Endodermal cell (in vitro differentiated cells): Measurements from ENCODE around the gene AUTS2. TPM values are rescaled to one million over a fixed set of nuclear protein-coding genes. Genes with fewer than 3 reads are reported as not detected.

ENCODE experiments used
- DNase-seq: peaks from one replicate; pipeline ENCODE4 v3.0.0-alpha.2; 2017
- H3K27ac ChIP-seq: 2 replicates; pipeline ENCODE4 v1.5.1; 2013; ENCODE audit warnings: mild to moderate bottlenecking, low read depth, low read length, moderate library complexity
- H3K27me3 ChIP-seq: 2 replicates; pipeline ENCODE4 v1.6.1; 2013; ENCODE audit warnings: mild to moderate bottlenecking, low read length, moderate library complexity; ENCODE audit not compliant: insufficient read depth, control insufficient read depth, poor library complexity, severe bottlenecking
- H3K36me3 ChIP-seq: 2 replicates; pipeline ENCODE4 v1.7.0; 2013; ENCODE audit warnings: mild to moderate bottlenecking, low read length, moderate library complexity; ENCODE audit not compliant: control insufficient read depth, insufficient read depth
- H3K4me1 ChIP-seq: one replicate; pipeline ENCODE4 v1.7.0; 2013; ENCODE audit warnings: low read length; ENCODE audit not compliant: control insufficient read depth, insufficient read depth
- H3K4me3 ChIP-seq: 2 replicates; pipeline ENCODE4 v1.5.1; 2013; ENCODE audit warnings: mild to moderate bottlenecking, low read length, moderate library complexity
- H3K9ac ChIP-seq: 2 replicates; pipeline ENCODE4 v1.6.1; 2013; ENCODE audit warnings: mild to moderate bottlenecking, low read length, moderate library complexity; ENCODE audit not compliant: poor library complexity, severe bottlenecking; ENCODE audit errors: extremely low read depth
- H3K9me3 ChIP-seq: 2 replicates; pipeline ENCODE4 v1.6.1; 2013; ENCODE audit warnings: mild to moderate bottlenecking, low read length, moderate library complexity; ENCODE audit not compliant: control insufficient read depth
- H3K27ac Mint-ChIP-seq: 2 replicates; pipeline ENCODE4 v1.8.0; 2020; ENCODE audit warnings: mixed read lengths
- H3K27me3 Mint-ChIP-seq: 2 replicates; pipeline ENCODE4 v1.8.0; 2021; ENCODE audit warnings: mild to moderate bottlenecking, mixed read lengths; ENCODE audit not compliant: insufficient read depth
- H3K36me3 Mint-ChIP-seq: 2 replicates; pipeline ENCODE4 v1.8.0; 2020; ENCODE audit warnings: low read depth, mixed read lengths
- H3K4me1 Mint-ChIP-seq: 2 replicates; pipeline ENCODE4 v1.8.0; 2020; ENCODE audit warnings: mixed read lengths
- H3K4me3 Mint-ChIP-seq: 2 replicates; pipeline ENCODE4 v1.8.0; 2020; ENCODE audit warnings: mild to moderate bottlenecking, moderate library complexity, mixed read lengths
- H3K9me3 Mint-ChIP-seq: 2 replicates; pipeline ENCODE4 v1.8.0; 2020; ENCODE audit warnings: mild to moderate bottlenecking, mixed read lengths
- CTCF ChIP-seq: fragments of 200-600 bp; sonication (generic); conservative IDR thresholded peaks from 2 replicates; pipeline ENCODE4 v1.5.0; 2021; ENCODE audit warnings: antibody characterized with exemption, mild to moderate bottlenecking
- WGBS, 2 experiments: methylation state at CpG; one replicate each; pipeline versions ENCODE4 v1.1.5 to v1.1.7; 2013; ENCODE audit warnings: missing lambda C conversion rate in 2 of 2, mixed read lengths in 1 of 2; ENCODE audit not compliant: insufficient coverage in 1 of 2, insufficient read length in 1 of 2; 5-methylcytosine and 5-hydroxymethylcytosine counted together
- total RNA-seq, 2 donors: library from RNA; stranded (reverse); fragmentation: NEBNext Ultra II Directional in 1 of 2; extraction: Animal tissue kit (Norgen Biotek cat#: 25700) in 1 of 2; gene quantifications; 2 replicates in 1 of 2; 3 replicates in 1 of 2; pipeline ENCODE4 v1.2.1, GENCODE V29; 2021

AUTS2 gene
- total RNA-seq, 2 donors from 2014 or later, result 76.8 to 106 TPM

GRCh38 chr7:70838292-70838907, 1240.1 kb downstream of the AUTS2 start:
- no peak for TF ChIP-seq CTCF
- Histone ChIP-seq H3K27ac (no peak overlapping the region), H3K9ac (no peak overlapping the region), H3K4me1 (no peaks in the 10 kb centered on the region), H3K36me3 (no peaks in the 10 kb centered on the region), H3K4me3 (no peak overlapping the region), H3K27me3 (no peaks in the 10 kb centered on the region), H3K9me3 (peaks cover 20% of the 10 kb centered on the region)
- no peak for DNase-seq
- peaks cover 30% of the 10 kb centered on the region for H3K9me3 Mint-ChIP-seq
- no peak overlapping the region for H3K4me3 Mint-ChIP-seq
- H3K4me1 Mint-ChIP-seq, result peaks cover 8% of the 10 kb centered on the region
- 87 to 90% methylated on average over 9 to 15 of the region's 15 CpGs for WGBS, 2 experiments
- no peaks in the 10 kb centered on the region for H3K36me3 Mint-ChIP-seq
- H3K27me3 Mint-ChIP-seq, result peaks cover 2% of the 10 kb centered on the region
- no peak overlapping the region for H3K27ac Mint-ChIP-seq
